Panc1 (cell line): Measurements from ENCODE around the gene MTHFD1. TPM values are rescaled to one million over a fixed set of nuclear protein-coding genes. Genes with fewer than 3 reads are reported as not detected.

ENCODE experiments used
- ATAC-seq: fragments of 200-7000 bp; cut with Tn5 transposase; 2 replicates; pipeline ENCODE4 v1.9.1; 2020; ENCODE audit warnings: mild to moderate bottlenecking, moderate library complexity
- BruUV-seq: library from RNA; stranded (reverse); fragments of 400-500 nt; replicated peaks from 2 replicates; lab custom pipeline; 2021; lab: Mats Ljungman, UMichigan
- CTCF ChIA-PET: fragments of 300-600 bp; sonication (Branson Sonifier 250); formaldehyde crosslinking; loops from one replicate; lab custom pipeline; 2022; ENCODE audit warnings: antibody characterized with exemption; lab: Charles Lee
- POLR2A ChIA-PET: fragments of 300-600 bp; sonication (Branson Sonifier 250); formaldehyde crosslinking; loops from one replicate; lab custom pipeline; 2022; ENCODE audit warnings: antibody characterized with exemption; lab: Charles Lee
- DNase-seq: peaks from one replicate; pipeline ENCODE4 v3.0.0-alpha.2; 2010; ENCODE audit warnings: low read depth, low spot score
- H3K27ac ChIP-seq: 2 replicates; pipeline ENCODE4 v1.5.1; 2011; ENCODE audit warnings: mild to moderate bottlenecking, low read length, inconsistent platforms
- H3K27me3 ChIP-seq: fragments of 200-500 bp; sonication (Bioruptor generic); 2 replicates; pipeline ENCODE4 v1.6.0; 2014; ENCODE audit warnings: low read length, inconsistent platforms; ENCODE audit not compliant: control insufficient read depth, insufficient read depth
- H3K36me3 ChIP-seq: fragments of 200-500 bp; sonication (Bioruptor generic); 2 replicates; pipeline ENCODE4 v1.5.1; 2014; ENCODE audit warnings: inconsistent platforms, mild to moderate bottlenecking, low read length, moderate library complexity; ENCODE audit not compliant: control insufficient read depth, insufficient read depth
- H3K4me1 ChIP-seq: 2 replicates; pipeline ENCODE4 v1.5.1; 2011; ENCODE audit warnings: inconsistent platforms, mild to moderate bottlenecking, low read length, moderate library complexity; ENCODE audit not compliant: control insufficient read depth, insufficient read depth
- H3K4me3 ChIP-seq, 2 experiments: 2 replicates each; pipeline ENCODE4 v1.5.1; 2011 to 2012; ENCODE audit warnings: low read depth in 2 of 2, low read length in 2 of 2, mild to moderate bottlenecking in 2 of 2, inconsistent platforms in 1 of 2, moderate library complexity in 1 of 2
- H3K9me3 ChIP-seq: fragments of 200-500 bp; sonication (Bioruptor generic); 2 replicates; pipeline ENCODE4 v1.5.1; 2014; ENCODE audit warnings: low read depth, mild to moderate bottlenecking, inconsistent platforms, low read length, moderate library complexity; ENCODE audit not compliant: control insufficient read depth, insufficient read depth
- CTCF ChIP-seq: fragments of 450-650 bp; IDR thresholded peaks from 2 replicates; pipeline ENCODE4 v1.5.1; 2017; ENCODE audit warnings: mild to moderate bottlenecking
- POLR2AphosphoS5 ChIP-seq: IDR thresholded peaks from 2 replicates; pipeline ENCODE4 v1.6.1; 2012; ENCODE audit warnings: mild to moderate bottlenecking, low read depth, low read length, moderate library complexity
- REST ChIP-seq, 2 experiments: IDR thresholded peaks; 2 replicates each; pipeline ENCODE4 v1.6.1; 2011 to 2012; ENCODE audit warnings: low read depth in 2 of 2, control low read depth in 1 of 2, low read length in 1 of 2, mild to moderate bottlenecking in 1 of 2, moderate library complexity in 1 of 2; ENCODE audit not compliant: insufficient read depth in 1 of 2
- SIN3A ChIP-seq: IDR thresholded peaks from 2 replicates; pipeline ENCODE4 v1.6.1; 2012; ENCODE audit warnings: low read depth, mild to moderate bottlenecking, low read length, moderate library complexity, borderline replicate concordance; ENCODE audit not compliant: insufficient read depth
- TCF7L2 ChIP-seq: IDR thresholded peaks from 2 replicates; pipeline ENCODE4 v1.6.1; 2011; ENCODE audit warnings: mild to moderate bottlenecking, low read depth, low read length, inconsistent platforms
- in situ Hi-C: cut with HindIII; loops from 2 replicates; pipeline ENCODE4 v1.10.0; 2016; ENCODE audit warnings: low sequenced_read_pairs, low pct_unique_long_range_greater_than_20kb
- intact Hi-C: fragments of 100-400 bp; cut with micrococcal nuclease; formaldehyde crosslinking; loops from one replicate; pipeline ENCODE4 v1.10.0; 2022; ENCODE audit not compliant: unreplicated experiment
- total RNA-seq: library from RNA; stranded (reverse); gene quantifications from one replicate; pipeline ENCODE4 v1.2.1, GENCODE V29; 2021; ENCODE audit not compliant: unreplicated experiment

MTHFD1 gene
- total RNA-seq, 1 experiment from 2014 or later = 141 TPM

- no TSS peak for BruUV-seq
- ATAC-seq (no peak), DNase-seq (no peak)
- H3K36me3 ChIP-seq = peaks cover 4% of the 10 kb centered on the region; the same call in 1 of the 2 replicates
- POLR2A ChIA-PET = no interaction called here
- no peak overlapping the region for H3K27ac ChIP-seq
- in situ Hi-C loops (no loop called here), intact Hi-C loops (no loop called here)
- no peak for TF ChIP-seq REST (IDR thresholded peaks at IDR 0.05; ENCODE audit: insufficient read depth in 1 of 2, low read depth in 2 of 2, low read length in 1 of 2)
- no peak for TF ChIP-seq SIN3A
- no peak for TF ChIP-seq CTCF
- TF ChIP-seq POLR2AphosphoS5 = no peak
- H3K4me3 ChIP-seq = no peak overlapping the region
- no peaks in the 10 kb centered on the region; the same call in 1 of the 2 replicates for H3K4me1 ChIP-seq
- H3K9me3 ChIP-seq = no peaks in the 10 kb centered on the region
- H3K27me3 ChIP-seq = no peaks in the 10 kb centered on the region
- CTCF ChIA-PET = interaction anchor here (0.5 kb wide), 1 partner anchor 17 kb away, joined by 3 read pairs; no protein-coding TSS in a partner anchor
Measured at GRCh38 chr14:64411001-64411400, 22.8 kb downstream of the MTHFD1 start.

- Histone ChIP-seq H3K27ac (no peak overlapping the region), H3K27me3 (no peaks in the 10 kb centered on the region), H3K36me3 (peaks cover 4% of the 10 kb centered on the region; the same call in 1 of the 2 replicates), H3K9me3 (no peaks in the 10 kb centered on the region), H3K4me1 (no peaks in the 10 kb centered on the region; the same call in 1 of the 2 replicates), H3K4me3 (no peak overlapping the region)
- in situ Hi-C loops (no loop called here), intact Hi-C loops (no loop called here)
- ChIA-PET POLR2A (no interaction called here), CTCF (no interaction called here)
- ATAC-seq (no peak), DNase-seq (no peak)
- no peak for TF ChIP-seq SIN3A
- no peak for TF ChIP-seq CTCF
- no peak for TF ChIP-seq POLR2AphosphoS5
- no peak for TF ChIP-seq REST (IDR thresholded peaks at IDR 0.05; ENCODE audit: insufficient read depth in 1 of 2, low read depth in 2 of 2, low read length in 1 of 2)
- TF ChIP-seq TCF7L2 = no peak
- no TSS peak for BruUV-seq
Measured at GRCh38 chr14:64412237-64412636, 24.1 kb downstream of the MTHFD1 start.
